Neuronal stem cell (in vitro differentiated cells): ENCODE results near the gene PHLDB1.

Experiments used
- DNase-seq: peaks from one replicate; pipeline ENCODE4 v3.0.0-alpha.2; 2013; ENCODE audit warnings: low spot score
- H2AFZ ChIP-seq: one replicate; pipeline ENCODE4 v1.6.1; 2013; ENCODE audit warnings: mild to moderate bottlenecking, low read length, inconsistent platforms
- H2AK5ac ChIP-seq: 2 replicates; pipeline ENCODE4 v1.6.1; 2013; ENCODE audit warnings: low read depth, mild to moderate bottlenecking, inconsistent platforms, low read length, moderate library complexity, mixed read lengths
- H2BK120ac ChIP-seq: 2 replicates; pipeline ENCODE4 v1.6.1; 2013; ENCODE audit warnings: low read depth, mild to moderate bottlenecking, inconsistent platforms, low read length, moderate library complexity, mixed read lengths
- H2BK12ac ChIP-seq: one replicate; pipeline ENCODE4 v1.6.1; 2013; ENCODE audit warnings: low read length, inconsistent platforms
- H2BK15ac ChIP-seq: 2 replicates; pipeline ENCODE4 v1.6.1; 2013; ENCODE audit warnings: mild to moderate bottlenecking, low read length, inconsistent platforms, mixed read lengths
- H2BK5ac ChIP-seq: one replicate; pipeline ENCODE4 v1.6.1; 2013; ENCODE audit warnings: inconsistent platforms, mild to moderate bottlenecking, low read length, moderate library complexity
- H3K14ac ChIP-seq: one replicate; pipeline ENCODE4 v1.6.1; 2013; ENCODE audit warnings: low read length, inconsistent platforms
- H3K18ac ChIP-seq: 2 replicates; pipeline ENCODE4 v1.6.1; 2013; ENCODE audit warnings: low read length, inconsistent platforms
- H3K23ac ChIP-seq: 2 replicates; pipeline ENCODE4 v1.6.1; 2013; ENCODE audit warnings: low read depth, mild to moderate bottlenecking, mixed read lengths, low read length, inconsistent platforms; ENCODE audit not compliant: poor library complexity
- H3K27ac ChIP-seq: replicated peaks from 3 replicates; pipeline ENCODE4 v1.5.1; 2013; ENCODE audit warnings: low read length, inconsistent platforms
- H3K27me3 ChIP-seq, 3 experiments: 2 replicates each; pipeline ENCODE4 v1.6.1; 2013; ENCODE audit warnings: low read length in 3 of 3, mild to moderate bottlenecking in 2 of 3, inconsistent platforms in 1 of 3, low read depth in 1 of 3, mixed read lengths in 1 of 3, moderate library complexity in 1 of 3; ENCODE audit not compliant: control insufficient read depth in 3 of 3, insufficient read depth in 3 of 3
- H3K36me3 ChIP-seq, 2 donors: replicated peaks in 1 of 2; 2 replicates each; pipeline ENCODE4 v1.6.1; 2013; ENCODE audit warnings: low read length in 2 of 2; ENCODE audit not compliant: control insufficient read depth in 2 of 2, insufficient read depth in 2 of 2
- H3K4ac ChIP-seq: 2 replicates; pipeline ENCODE4 v1.6.1; 2013; ENCODE audit warnings: inconsistent platforms, mild to moderate bottlenecking, low read length, moderate library complexity
- H3K4me1 ChIP-seq, 2 donors: 1 replicate in 1 of 2; 2 replicates in 1 of 2; pipeline ENCODE4 v1.6.1; 2013; ENCODE audit warnings: low read length in 2 of 2, low read depth in 1 of 2; ENCODE audit not compliant: control insufficient read depth in 2 of 2, insufficient read depth in 1 of 2
- H3K4me2 ChIP-seq: one replicate; pipeline ENCODE4 v1.6.1; 2013; ENCODE audit warnings: mild to moderate bottlenecking, low read length, inconsistent platforms; ENCODE audit not compliant: insufficient read depth, poor library complexity, severe bottlenecking
- H3K4me3 ChIP-seq, 2 donors: 2 replicates each; pipeline ENCODE4 v1.5.1; 2013; ENCODE audit warnings: low read length in 2 of 2, mild to moderate bottlenecking in 2 of 2, inconsistent platforms in 1 of 2, moderate library complexity in 1 of 2
- H3K79me1 ChIP-seq: one replicate; pipeline ENCODE4 v1.6.1; 2013; ENCODE audit warnings: low read depth, mild to moderate bottlenecking, inconsistent platforms, low read length, moderate library complexity
- H3K9ac ChIP-seq: one replicate; pipeline ENCODE4 v1.6.1; 2013; ENCODE audit warnings: mild to moderate bottlenecking, low read depth, low read length, inconsistent platforms; ENCODE audit not compliant: poor library complexity
- H3K9me3 ChIP-seq, 2 donors: replicated peaks in 1 of 2; 2 replicates each; pipeline versions ENCODE3 to v1.6.1; 2013; ENCODE audit warnings: low read length in 2 of 2, mild to moderate bottlenecking in 2 of 2, inconsistent platforms in 1 of 2, low read depth in 1 of 2, mixed read lengths in 1 of 2, moderate library complexity in 1 of 2; ENCODE audit not compliant: control insufficient read depth in 2 of 2, insufficient read depth in 1 of 2
- H4K8ac ChIP-seq: one replicate; pipeline ENCODE4 v1.6.1; 2013; ENCODE audit warnings: low read depth, mild to moderate bottlenecking, inconsistent platforms, low read length, moderate library complexity
- H4K91ac ChIP-seq: one replicate; pipeline ENCODE4 v1.6.1; 2013; ENCODE audit warnings: low read length, low read depth, mild to moderate bottlenecking, inconsistent platforms; ENCODE audit not compliant: poor library complexity
- WGBS, 2 donors: extraction: QIAGEN DNeasy Blood & Tissue Kit; methylation state at CpG; one replicate each; pipeline ENCODE4 v1.1.7; 2013; ENCODE audit warnings: missing lambda C conversion rate in 2 of 2, mixed read lengths in 1 of 2; ENCODE audit not compliant: insufficient read length in 2 of 2, insufficient replicate concordance in 1 of 2; ENCODE audit errors: extremely low coverage in 2 of 2; 5-methylcytosine and 5-hydroxymethylcytosine counted together

The PHLDB1 gene

DNA sequence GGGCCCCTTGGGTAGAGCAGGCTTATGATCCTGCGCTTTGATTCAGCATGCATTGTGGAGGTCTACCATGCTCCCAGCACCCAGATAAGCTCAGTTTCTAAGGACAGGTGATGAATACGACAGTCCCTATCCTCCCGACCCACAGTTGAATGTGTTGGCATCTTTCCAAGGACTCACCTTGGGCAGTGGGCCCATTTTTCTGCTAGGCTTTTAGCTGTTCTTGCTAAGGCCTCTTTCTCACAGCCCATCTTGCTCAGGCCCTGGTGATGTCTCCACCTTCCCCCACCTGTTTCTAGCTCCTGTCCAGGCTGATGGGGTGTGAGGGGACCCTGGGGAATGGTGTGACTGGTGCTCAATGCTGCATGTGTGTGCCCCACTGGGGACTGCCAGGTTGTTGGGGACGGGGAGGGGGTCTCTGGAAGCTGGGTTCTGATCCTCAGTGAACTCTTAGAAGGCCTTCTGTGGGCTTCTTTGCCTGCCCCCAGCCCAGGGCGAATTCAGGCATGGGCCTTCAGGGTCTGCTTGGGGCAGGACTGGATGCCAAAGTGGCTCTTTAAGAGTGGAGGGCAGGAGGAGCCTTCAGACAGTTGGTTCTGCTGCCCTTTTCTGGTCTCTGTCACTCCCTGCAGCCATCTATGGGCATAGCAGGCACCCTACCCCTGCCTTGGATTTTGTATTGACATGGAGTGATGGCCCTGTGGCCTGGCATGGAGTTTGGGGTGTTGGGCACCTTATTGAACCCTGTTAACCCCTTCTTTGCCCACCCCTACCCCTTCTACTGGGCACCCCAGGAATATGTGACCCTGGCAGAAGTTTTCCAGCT is 33.1 kb downstream of the PHLDB1 start:
- no peak for DNase-seq
- Histone ChIP-seq H3K27me3 (no peaks in the 10 kb centered on the region), H3K9ac (peak overlapping the region; percentile 46)

DNA sequence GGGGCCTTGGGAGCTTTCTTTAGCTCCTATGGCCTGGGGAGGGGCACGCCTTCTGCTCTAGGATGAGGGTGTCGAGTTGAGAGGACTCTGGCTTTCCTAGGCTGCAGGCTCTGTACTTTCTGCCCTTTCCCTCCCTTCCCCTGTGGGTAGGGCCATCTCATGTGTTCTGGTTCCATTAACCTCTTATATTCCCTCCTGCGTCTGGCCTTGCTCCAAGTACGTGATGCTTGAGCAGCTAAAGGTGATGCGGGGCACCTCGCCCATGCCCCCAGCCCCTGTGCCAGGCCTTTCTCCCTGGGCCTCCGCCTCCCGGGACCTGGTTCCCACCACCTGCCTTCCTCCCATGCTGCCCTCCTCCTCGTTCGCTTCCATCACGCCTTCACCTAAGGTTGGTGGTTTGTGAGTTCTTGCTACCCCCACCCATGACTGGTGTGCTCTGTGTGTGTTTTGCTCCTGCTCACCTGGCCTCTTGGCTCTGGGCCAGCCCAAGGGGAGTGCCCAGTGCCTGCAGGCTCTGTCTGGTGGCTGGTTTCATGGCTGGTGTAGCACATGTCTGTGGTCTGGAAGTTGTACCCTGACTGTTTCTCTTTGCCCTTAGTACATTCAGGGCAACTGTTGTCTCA is 34.1 kb downstream of the PHLDB1 start:
- Histone ChIP-seq H2BK12ac (no peak overlapping the region), H3K4me2 (no peak overlapping the region), H3K18ac (no peak overlapping the region), H2AFZ (no peak overlapping the region), H3K4me3 (peak overlapping the region in 1 of 2 donors; percentile 42), H3K9ac (no peak overlapping the region), H2AK5ac (no peak overlapping the region), H3K23ac (no peak overlapping the region), H3K9me3 (no peaks in the 10 kb centered on the region), H2BK120ac (no peak overlapping the region), H4K91ac (no peak overlapping the region), H3K36me3 (peaks cover 68 to 98% of the 10 kb centered on the region in 2 donors), H4K8ac (no peak overlapping the region), H3K79me1 (peaks cover 6% of the 10 kb centered on the region), H3K14ac (no peak overlapping the region), H3K27me3 (no peaks in the 10 kb centered on the region), H3K4me1 (no peaks in the 10 kb centered on the region), H3K4ac (no peak overlapping the region), H3K27ac (no peak overlapping the region), H2BK15ac (no peak overlapping the region), H2BK5ac (no peak overlapping the region)
- no peak for DNase-seq
- no CpG with 5 or more reads among the region's 11 CpGs for WGBS, 2 donors

More for the DNA sequence above, 33.1 kb downstream of the PHLDB1 start:
- Histone ChIP-seq H4K91ac (no peak overlapping the region), H2BK15ac (no peak overlapping the region), H3K9me3 (no peaks in the 10 kb centered on the region), H2BK120ac (peak overlapping the region; percentile 6), H4K8ac (no peak overlapping the region), H3K4me1 (peaks cover 0 to 5% of the 10 kb centered on the region in 2 donors), H3K4me2 (no peak overlapping the region), H2AK5ac (no peak overlapping the region), H3K4me3 (no peak overlapping the region), H3K27ac (no peak overlapping the region), H3K23ac (no peak overlapping the region), H3K14ac (no peak overlapping the region), H3K36me3 (peaks cover 71 to 100% of the 10 kb centered on the region in 2 donors), H2BK12ac (no peak overlapping the region), H2BK5ac (no peak overlapping the region), H3K18ac (no peak overlapping the region), H2AFZ (no peak overlapping the region), H3K79me1 (peaks cover 10% of the 10 kb centered on the region), H3K4ac (no peak overlapping the region)
- no CpG with 5 or more reads among the region's 5 CpGs for WGBS, 2 donors

DNA sequence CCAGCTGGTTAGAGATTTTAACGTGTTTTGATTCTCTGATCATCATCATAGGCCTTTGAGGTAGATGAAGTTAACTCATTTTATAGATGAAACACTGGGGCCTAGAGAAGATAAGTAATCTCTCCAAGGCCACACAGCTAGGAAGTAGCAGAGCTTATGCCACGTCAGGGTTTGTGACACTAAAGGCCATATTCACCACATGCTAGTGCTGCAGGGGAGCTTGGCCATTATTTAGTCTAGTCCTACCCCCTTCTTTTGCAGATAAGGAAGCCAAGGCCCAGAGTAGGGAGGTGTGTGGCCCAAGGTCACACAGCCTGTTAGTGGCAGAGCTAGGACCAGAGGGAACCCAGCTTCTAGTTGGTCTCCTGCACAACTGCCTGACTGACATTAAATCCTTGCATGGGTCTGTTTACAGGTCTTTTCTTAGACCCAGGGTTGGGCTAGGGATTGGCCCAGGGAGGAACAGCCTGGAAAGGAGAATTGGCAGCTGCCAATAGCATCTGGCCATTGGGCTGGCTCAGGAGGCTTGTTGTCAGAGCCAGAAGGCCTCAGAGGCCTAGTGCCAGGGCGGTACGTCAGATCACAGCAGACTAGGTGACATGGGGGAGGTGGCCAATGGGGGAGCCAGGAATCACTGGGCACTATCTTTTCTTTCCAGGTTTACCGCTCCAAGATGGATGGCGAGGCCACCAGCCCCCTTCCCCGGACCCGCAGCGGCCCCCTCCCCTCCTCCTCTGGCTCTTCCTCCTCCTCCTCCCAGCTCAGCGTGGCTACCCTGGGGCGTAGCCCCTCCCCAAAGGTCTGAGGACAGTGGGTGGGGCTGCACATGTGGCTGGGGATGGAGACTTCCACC is 36.0 kb downstream of the PHLDB1 start:
- Histone ChIP-seq H3K4ac (no peak overlapping the region), H4K91ac (no peak overlapping the region), H3K4me3 (no peak overlapping the region), H3K18ac (no peak overlapping the region), H3K4me1 (no peaks in the 10 kb centered on the region), H2BK5ac (no peak overlapping the region), H2BK15ac (no peak overlapping the region), H2BK12ac (no peak overlapping the region), H4K8ac (no peak overlapping the region), H3K27me3 (no peaks in the 10 kb centered on the region), H3K9ac (no peak overlapping the region), H3K9me3 (no peaks in the 10 kb centered on the region), H3K27ac (no peak overlapping the region), H3K14ac (no peak overlapping the region), H3K4me2 (no peak overlapping the region), H2BK120ac (no peak overlapping the region), H3K36me3 (peaks cover 67 to 98% of the 10 kb centered on the region in 2 donors), H3K23ac (no peak overlapping the region), H3K79me1 (peaks cover 6% of the 10 kb centered on the region), H2AK5ac (no peak overlapping the region), H2AFZ (no peak overlapping the region)
- no CpG with 5 or more reads among the region's 11 CpGs for WGBS, 2 donors
- no peak for DNase-seq

DNA sequence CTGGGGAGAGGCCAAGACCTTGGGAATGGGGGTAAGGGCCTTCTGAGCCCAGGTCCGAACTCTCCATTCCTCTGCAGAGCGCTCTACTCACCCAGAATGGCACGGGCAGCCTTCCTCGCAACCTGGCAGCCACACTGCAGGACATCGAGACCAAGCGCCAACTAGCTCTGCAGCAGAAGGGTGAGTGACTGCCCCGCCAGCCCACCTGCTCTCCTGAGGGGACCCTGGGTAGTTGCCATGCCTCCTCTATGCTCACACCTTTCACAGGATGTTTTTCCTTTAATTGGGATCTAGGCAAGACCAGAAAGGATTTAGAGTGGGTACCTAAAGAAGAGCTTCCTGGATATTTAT is 36.6 kb downstream of the PHLDB1 start:
- H3K4ac ChIP-seq: no peak overlapping the region
- H3K4me1 ChIP-seq: no peaks in the 10 kb centered on the region
- H3K27me3 ChIP-seq: no peaks in the 10 kb centered on the region
- no CpG with 5 or more reads among the region's 7 CpGs for WGBS, 2 donors
- H3K23ac ChIP-seq: no peak overlapping the region
- H4K91ac ChIP-seq: no peak overlapping the region
- H3K9ac ChIP-seq: no peak overlapping the region
- H3K14ac ChIP-seq: no peak overlapping the region
- no peak overlapping the region for H2AK5ac ChIP-seq
- H2AFZ ChIP-seq: no peak overlapping the region
- DNase-seq: no peak
- no peak overlapping the region for H4K8ac ChIP-seq
- H2BK12ac ChIP-seq: no peak overlapping the region
- no peak overlapping the region for H3K4me2 ChIP-seq
- no peak overlapping the region for H3K18ac ChIP-seq
- H2BK15ac ChIP-seq: no peak overlapping the region
- H3K79me1 ChIP-seq: peaks cover 4% of the 10 kb centered on the region
- no peak overlapping the region for H2BK120ac ChIP-seq
- H2BK5ac ChIP-seq: no peak overlapping the region
- H3K27ac ChIP-seq: no peak overlapping the region
- peaks cover 64 to 98% of the 10 kb centered on the region in 2 donors for H3K36me3 ChIP-seq
- H3K9me3 ChIP-seq: no peaks in the 10 kb centered on the region
- H3K4me3 ChIP-seq: no peak overlapping the region
